Measurements from ENCODE around the gene HLA-DQA1.
"Not testable (repeated sequence)": the region's sequence is repeated elsewhere in the genome, so short reads cannot be mapped to it uniquely, and the experiment has no call there.

The HLA-DQA1 gene

DNA sequence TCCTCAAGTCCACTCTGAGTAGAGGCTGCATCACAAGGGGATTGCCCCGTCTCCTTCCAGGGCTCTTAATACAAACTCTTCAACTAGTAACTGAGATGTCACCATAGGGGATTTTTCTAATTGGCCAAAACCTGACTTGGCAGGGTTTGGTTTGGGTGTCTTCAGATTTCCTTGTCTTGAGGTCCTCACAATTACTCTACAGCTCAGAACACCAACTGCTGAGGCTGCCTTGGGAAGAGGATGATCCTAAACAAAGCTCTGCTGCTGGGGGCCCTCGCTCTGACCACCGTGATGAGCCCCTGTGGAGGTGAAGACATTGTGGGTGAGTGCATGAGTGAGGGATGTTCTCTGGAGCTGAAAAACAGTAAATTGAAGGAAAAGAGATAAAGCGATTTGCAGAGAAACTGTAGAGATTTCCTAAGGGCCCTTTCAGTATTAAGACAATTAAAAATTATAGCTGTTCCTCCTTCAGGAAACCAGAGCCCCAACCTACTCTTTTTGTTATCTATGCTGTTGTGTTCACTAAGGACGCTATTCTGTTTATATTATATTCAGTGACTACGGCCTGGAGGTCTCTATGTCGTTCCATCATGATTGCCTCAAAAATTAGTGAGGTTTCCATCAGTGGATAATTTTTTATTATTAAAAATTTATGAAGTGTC, at the start of gene HLA-DQA1:
TSS of gene HLA-DQA1 (plus strand) at position 188 of the 662 bp plus-strand sequence. CDS start at position 241, 53 bp downstream.
- DNase-seq, result peak; percentile 42

GRCh38 chr6:32588156-32588555, 49.0 kb upstream of the HLA-DQA1 start:
- no peak for DNase-seq

DNA sequence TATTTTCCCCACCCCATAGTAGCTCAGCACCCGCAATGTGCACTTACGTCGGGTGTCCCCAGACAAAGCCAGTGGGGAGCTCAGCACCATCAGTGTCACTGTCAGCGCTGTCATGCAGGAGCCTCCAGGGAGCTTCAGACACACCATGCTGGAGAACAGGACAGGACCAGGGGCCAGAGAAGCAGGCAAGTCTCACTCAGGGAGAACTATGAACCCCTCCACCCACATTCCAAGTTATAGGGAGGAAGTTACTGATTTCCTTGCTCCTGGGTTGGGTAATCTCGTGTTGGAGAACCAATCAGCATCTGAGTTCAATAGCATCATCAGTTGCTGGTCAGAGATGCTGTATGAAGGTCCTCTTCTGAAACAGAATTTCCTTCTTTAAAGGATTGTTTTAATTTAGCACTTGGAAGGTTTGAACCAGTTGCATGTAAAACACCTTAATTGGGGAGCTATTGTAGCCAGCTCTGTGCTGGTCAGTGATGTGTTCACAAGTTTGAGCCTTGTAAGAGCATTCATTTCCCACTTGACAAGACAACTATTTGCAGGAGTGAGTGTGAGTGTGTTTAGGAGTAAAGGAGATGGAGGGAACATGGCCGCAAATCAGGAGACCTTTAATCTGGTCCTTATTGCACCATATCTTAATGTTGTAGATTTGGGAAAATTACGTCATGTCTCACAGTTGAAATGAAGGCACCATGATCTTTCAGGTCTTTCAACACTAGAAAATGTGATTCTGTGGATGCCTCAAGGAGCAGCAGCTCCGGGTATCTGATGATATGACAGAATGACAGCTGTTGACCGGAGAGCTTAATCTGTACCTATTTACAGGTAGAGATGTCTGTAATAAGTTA, 47.4 kb upstream of the HLA-DQA1 start, which contains the start of gene HLA-DRB1:
TSS of gene HLA-DRB1 (minus strand) at position 253 of the 854 bp plus-strand sequence. CDS start at position 147, 106 bp downstream.
- DNase-seq, result peak; percentile 39

DNA sequence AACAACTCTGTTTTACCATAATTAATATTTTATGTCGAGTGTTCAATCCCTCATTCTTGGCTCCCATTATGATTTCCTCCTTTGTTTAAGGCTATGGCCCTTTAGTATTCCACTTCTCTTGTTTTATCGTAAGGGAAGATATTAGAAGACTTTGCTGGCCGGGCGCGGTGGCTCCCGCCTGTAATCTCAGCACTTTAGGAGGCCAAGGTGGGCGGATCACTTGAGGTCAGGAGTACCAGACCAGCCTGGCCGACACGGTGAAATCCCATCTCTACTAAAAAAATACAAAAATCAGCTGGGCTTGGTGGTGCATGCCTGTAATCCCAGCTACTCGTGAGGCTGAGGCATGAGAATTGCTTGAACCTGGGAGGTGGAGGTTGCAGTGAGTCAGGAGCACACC, 46.5 kb upstream of the HLA-DQA1 start:
- not testable (repeated sequence) for DNase-seq

DNA sequence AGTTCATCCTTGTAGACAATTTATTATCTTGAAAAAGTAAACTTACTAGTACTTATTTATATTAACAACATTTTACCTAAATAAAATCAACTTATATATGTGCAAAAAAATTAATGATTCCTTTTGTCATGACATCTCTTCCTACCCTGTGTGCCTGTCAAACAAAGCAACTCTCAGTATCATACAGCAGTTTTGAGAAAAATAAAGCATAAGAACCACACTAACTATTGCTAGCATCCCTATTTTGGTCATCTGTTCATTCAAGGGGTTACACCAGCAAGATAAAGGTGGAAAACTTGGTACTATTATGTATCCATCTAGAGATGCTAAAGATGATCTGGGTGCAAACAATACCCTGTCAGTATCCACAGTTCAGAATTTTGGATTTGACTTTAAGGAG, 40.2 kb upstream of the HLA-DQA1 start:
- no peak for DNase-seq

DNA sequence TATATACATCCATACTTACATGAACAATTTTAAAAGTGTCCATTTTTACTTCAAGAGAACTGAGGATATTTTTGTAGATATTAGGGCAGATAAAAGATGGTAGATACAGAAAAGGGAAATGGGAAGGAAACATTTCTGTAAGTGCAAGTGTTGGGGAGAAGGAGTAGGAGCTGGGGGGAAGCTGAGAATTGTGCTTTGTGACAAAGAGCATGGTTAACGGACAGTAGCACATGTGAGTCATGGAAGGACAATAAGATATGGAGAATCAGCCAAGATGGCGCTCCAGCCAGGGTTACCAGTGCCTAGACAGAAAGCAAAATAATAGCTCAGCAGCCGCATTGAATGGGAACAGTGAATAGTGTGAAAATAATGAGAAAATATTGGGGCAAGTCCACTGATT, 34.8 kb upstream of the HLA-DQA1 start:
- DNase-seq, result no peak

- DNase-seq, result no peak
Measured at GRCh38 chr6:32603222-32603621, 34.0 kb upstream of the HLA-DQA1 start.

DNA sequence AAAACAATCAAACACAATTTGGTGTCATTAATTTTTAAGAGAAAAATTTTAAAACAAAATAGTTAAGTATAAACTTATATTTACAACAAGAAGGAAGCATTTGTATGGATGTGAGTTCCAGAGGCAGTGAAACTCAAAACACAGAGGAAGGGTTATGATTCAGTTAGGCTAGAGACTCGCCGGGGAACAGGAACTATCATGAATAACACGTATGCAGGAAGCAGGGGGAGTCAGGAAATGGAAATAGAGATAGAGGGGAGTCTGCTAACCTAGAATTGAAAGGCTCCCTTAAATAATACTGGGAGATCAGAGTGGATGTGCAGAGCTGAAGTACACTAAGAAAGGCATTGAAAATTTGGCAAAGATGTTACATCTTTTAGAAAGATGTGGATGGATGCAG, 33.3 kb upstream of the HLA-DQA1 start:
- no peak for DNase-seq

GRCh38 chr6:32604434-32604877, 32.8 kb upstream of the HLA-DQA1 start:
- no peak for DNase-seq

GRCh38 chr6:32607263-32607987, 29.8 kb upstream of the HLA-DQA1 start:
- no peak for DNase-seq

DNA sequence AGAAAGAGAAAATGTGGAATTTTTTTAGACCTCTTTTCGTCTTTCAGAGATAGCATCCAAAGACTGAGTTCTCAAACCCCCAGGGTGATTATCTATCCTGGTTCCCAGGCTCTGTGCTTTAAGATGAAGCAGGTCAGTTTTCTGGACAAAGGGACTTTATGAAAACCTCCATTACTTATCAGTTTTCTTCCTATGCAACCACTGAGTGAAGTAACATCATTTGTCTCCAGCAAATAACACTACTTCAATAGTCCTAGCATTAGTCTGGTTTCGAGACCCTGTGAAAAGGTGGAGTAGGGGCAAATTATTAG, 29.3 kb upstream of the HLA-DQA1 start:
- no peak for DNase-seq

DNA sequence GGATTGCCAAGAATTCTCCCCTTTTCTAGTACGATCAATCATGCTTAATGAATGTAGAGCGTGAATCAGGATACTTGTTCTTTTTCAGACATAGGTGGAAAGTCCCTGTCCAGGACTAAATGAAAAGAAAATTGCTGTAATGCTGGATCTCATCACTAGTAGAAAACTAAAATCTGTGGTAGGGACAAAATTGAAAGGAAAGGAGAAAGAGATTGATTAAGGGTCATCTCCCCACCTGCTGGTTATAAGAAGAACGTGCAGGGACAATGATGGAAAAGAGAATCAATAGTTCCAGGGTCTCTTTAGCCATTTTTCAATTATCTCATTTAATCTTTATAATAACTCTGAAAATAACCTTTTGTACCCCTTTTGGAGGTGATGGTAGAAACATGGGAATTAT, 28.8 kb upstream of the HLA-DQA1 start:
- DNase-seq, result no peak

GRCh38 chr6:32609391-32609730, 27.8 kb upstream of the HLA-DQA1 start:
- DNase-seq, result no peak

DNA sequence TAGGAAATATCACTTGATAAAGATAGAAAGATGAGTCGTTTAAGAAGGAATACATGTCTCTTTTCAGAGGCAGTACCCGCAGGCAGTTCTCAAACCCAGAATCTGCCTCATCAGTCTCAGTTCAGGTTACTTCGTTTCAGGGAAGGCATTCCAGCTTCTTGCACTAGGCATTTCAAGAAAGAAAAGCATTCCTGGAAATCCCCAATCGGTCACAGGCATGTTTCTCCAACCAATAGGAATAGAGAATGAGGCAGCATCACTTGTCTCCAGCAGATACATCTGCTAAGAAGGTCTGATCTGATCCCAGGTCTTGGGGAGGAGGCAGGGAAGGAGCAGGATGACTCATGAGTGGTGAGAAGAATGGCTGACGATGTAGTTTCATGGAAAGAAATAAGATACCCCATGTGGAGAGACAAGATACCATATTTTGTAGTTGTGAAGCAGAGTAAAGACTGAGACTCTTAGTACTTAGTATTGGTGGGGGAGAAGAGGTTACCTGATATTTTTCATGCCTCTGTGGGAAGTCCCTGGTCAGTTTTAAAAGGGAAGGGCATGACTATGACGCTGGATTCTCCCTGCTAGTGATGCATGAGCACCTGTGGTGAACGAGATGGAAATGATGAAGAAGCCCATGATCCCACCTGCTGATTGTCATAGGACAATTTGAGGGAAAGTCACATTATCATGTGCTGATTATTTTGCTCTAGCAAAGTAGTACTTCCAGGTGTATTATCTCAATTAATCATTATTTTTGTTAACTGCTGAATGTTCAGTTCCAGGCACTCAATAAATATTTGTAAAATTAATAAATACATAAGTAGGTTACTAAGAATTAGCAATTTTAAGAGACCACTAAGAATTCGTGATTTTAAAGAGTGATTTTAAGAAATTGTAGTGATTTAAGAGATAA, 27.2 kb upstream of the HLA-DQA1 start:
- DNase-seq, result peak; percentile 80

DNA sequence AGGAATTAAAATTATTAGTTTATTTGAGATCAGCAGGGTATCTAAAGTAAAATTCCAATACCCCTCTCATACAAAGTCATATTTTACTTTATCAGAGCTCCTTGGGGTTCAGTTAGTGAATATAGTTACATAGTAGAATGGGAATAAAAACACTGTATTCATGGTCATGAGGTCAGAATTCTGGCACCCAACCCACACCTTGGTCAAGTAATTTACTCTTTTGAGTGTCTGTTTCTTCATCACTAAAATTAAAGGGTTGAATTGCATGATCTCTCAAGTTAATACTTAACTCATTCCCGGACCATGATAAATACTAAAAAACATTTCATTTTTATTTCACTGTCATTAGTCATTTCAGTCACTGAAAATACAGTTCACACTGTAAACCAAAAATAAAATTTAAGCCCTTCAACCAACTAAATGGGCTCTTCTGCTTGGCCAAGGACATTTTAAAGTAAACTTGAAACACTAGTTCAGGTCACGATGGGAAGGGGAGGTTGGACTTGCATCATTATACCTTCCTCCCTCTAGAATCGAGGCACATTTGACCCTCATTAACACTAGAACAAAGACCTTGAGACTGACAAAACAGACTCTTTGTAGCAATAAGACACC, 26.4 kb upstream of the HLA-DQA1 start:
- peak; percentile 54 for DNase-seq

DNA sequence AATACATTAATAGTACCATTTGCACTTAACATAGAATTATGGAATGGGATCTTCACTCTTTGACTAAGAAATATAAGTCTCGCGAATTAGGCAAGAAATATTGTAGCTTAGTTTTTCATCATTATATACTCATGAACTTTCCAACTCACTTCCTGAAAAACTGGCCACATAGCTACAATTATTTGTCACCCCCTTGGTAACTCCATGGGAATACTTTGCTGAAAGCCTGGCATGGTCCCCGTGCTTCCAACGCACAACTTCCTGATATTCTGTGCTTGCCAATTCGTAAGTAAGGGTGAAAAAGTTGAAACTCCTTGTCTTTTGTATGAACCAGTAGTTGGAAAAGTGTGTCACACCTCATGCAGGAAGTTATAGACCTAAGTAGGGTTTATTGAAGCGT, 23.7 kb upstream of the HLA-DQA1 start:
- DNase-seq, result no peak

DNA sequence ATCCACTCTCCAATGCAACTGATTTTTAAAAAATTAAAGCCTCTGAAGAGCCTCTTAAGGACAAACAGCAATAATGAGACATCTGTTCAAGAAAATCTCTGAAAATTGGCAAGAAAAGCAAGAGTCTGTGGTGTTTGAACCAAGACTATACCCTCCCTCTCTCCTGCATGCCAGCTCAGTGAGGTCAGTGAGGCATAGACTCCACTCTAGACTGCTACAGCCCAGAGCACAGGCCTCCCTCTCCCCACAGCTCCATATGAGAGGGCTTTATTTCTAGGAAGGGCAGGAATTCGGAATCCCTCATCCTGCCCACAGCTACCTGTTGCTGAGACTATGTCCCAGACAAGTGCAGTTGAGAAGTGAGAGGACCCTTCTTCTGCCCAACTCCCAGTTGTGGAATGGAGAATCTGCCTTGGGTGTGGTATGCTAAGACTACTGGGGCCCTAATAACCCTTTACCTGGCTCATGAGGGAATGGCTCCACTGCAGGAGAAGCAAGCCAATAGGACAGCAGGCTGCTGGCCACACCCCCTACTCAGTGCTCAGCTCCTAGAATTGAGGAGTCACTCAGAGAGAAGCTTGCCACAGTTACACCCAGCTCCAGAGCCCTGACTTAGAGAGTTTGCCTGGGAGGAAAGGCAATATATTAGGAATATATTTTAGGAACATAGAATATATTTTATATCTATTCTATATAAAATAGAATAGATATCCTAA, 22.7 kb upstream of the HLA-DQA1 start:
- DNase-seq, result no peak

- no peak for DNase-seq
Measured at GRCh38 chr6:32615885-32616532, 21.2 kb upstream of the HLA-DQA1 start.

GRCh38 chr6:32617751-32618150, 19.5 kb upstream of the HLA-DQA1 start:
- DNase-seq, result no peak

GRCh38 chr6:32621372-32621771, 15.8 kb upstream of the HLA-DQA1 start:
- no peak for DNase-seq

All from activated CD4-positive, alpha-beta T cell treated with anti-CD3 and anti-CD28 coated beads, Interleukin-2, amount 50 U/mL, for 16 hours (primary cell).